ENCODE data around the gene AP4S1. TPM values are rescaled to one million over a fixed set of nuclear protein-coding genes. Genes with fewer than 3 reads are reported as not detected.
A peak's percentile ranks its signal among the peaks of the same experiment; 100 is the strongest.

Gene AP4S1
- total RNA-seq, 1 donor from 2014 or later, result 1.8 TPM

DNA sequence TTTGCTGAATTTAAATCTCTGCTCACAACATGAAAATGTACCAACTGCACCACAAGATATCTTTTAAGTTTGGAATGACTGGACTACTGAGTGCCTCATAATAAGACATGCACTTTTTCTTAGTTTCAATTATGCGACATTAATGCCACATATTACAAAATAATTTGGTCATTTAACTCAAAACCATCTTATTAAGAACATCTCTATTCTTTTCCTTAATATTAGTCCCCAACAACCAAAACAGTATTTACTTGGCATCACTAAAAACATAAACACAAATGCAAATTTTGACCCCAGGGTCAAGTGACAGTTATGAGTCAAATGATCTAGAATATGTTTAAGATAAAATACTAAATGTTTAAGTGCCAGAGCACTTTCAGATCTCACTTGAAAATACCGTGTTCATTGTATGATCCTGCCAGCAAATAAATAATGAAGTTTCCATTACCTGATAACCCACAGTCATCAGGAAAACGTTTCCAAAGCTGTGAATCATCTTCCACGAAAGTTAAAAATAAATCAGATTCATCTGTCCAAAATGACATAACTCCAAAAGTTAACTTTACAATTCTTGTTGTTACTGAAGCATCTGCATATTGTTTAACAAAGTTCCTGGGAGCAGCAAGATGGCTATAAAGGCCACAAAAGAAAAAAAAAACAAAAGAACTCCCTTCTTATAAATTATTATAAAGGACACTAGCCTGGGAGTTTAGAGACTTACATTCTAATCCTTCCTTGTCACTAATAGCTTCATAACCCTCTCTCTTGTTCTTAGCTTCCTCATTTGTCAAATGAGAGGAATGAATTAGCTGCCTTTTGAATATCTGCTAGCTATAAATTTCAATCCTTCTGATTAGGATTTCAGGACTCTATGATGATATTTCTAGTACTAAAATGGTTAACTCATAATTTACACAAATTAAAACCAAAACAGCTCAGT is 30.5 kb upstream of the AP4S1 start:
- DNase-seq (ENCODE audit: low read depth), result peak; percentile 60
- FAIRE-seq, result no peak
- no peaks in the 10 kb centered on the region for H3K27me3 ChIP-seq (ENCODE audit: control insufficient read depth, insufficient read depth, low read length)
- TF ChIP-seq, protein P1, sequence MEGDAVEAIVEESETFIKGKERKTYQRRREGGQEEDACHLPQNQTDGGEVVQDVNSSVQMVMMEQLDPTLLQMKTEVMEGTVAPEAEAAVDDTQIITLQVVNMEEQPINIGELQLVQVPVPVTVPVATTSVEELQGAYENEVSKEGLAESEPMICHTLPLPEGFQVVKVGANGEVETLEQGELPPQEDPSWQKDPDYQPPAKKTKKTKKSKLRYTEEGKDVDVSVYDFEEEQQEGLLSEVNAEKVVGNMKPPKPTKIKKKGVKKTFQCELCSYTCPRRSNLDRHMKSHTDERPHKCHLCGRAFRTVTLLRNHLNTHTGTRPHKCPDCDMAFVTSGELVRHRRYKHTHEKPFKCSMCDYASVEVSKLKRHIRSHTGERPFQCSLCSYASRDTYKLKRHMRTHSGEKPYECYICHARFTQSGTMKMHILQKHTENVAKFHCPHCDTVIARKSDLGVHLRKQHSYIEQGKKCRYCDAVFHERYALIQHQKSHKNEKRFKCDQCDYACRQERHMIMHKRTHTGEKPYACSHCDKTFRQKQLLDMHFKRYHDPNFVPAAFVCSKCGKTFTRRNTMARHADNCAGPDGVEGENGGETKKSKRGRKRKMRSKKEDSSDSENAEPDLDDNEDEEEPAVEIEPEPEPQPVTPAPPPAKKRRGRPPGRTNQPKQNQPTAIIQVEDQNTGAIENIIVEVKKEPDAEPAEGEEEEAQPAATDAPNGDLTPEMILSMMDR (IDR thresholded peaks at IDR 0.05; ENCODE audit: insufficient read depth, low read length, severe bottlenecking), result no peak
- H3K36me3 ChIP-seq (ENCODE audit: control insufficient read depth, insufficient read depth, low read length), result no peaks in the 10 kb centered on the region
- no peak overlapping the region for H3K4me3 ChIP-seq (ENCODE audit: low read depth, low read length)

DNA sequence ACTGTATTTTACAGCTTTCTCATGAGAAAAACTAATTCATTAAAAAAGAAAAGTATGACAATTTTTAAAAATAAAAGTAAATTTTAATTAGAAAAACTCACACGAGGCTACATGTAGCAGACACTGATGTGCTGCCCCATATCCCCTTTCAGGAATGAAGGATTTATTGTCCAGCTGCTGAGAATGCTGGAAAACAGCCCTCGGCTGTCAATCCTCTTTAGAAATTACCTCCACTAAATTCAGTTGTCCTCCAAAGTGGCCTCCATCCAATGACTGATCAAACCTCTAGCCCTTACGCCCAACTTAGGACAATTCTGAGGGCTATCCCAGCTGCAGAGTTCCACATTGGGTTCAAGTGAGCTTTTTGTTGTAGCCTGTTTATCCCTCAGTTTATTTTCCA is 29.8 kb upstream of the AP4S1 start:
- no peak for FAIRE-seq
- TF ChIP-seq, protein P1 (IDR thresholded peaks at IDR 0.05; ENCODE audit: insufficient read depth, low read length, severe bottlenecking), result no peak
- Histone ChIP-seq H3K27me3 (ENCODE audit: control insufficient read depth, insufficient read depth, low read length) (no peaks in the 10 kb centered on the region), H3K4me3 (ENCODE audit: low read depth, low read length) (no peak overlapping the region), H3K36me3 (ENCODE audit: control insufficient read depth, insufficient read depth, low read length) (no peaks in the 10 kb centered on the region)
- DNase-seq (ENCODE audit: low read depth), result no peak

DNA sequence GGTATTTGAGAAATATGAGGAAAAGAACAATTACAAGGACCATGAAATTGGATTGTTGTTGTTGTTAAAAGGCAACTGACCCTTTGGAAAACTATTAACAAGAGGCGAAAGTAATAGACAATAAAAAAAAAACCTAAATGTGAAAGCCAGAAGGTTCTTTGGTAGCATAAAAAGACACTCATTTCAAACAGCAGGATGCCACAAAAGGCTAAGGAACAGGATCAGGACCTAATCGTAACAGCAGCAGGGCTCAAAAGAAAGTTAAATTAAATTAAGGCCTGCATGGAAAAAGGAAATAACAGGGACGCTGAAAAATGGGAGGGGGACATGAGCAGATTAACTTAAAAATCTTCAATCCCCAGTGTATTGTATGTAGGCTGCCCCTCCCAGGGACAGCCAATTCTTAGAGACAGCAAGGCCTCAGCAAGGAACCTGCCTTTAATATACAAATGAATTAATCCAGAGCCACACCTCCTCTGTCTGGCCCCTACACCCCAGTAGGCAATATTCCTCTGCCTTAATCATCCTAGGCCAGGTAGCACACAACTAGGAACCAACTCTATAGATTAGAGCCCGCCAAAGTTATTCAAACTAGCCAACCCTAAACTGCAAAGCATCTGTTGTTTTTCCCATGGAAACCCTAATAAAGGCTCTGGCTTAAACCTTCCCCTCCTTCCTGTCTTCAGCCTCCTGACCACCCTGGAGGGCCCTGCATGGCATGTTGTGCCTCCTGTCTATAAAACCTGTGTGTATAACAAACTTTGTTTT is 28.4 kb upstream of the AP4S1 start:
- DNase-seq (ENCODE audit: low read depth) (no peak), FAIRE-seq (no peak)
- TF ChIP-seq, protein P1 (IDR thresholded peaks at IDR 0.05; ENCODE audit: insufficient read depth, low read length, severe bottlenecking), result no peak
- no peaks in the 10 kb centered on the region for H3K27me3 ChIP-seq (ENCODE audit: control insufficient read depth, insufficient read depth, low read length)
- H3K4me3 ChIP-seq (ENCODE audit: low read depth, low read length), result no peak overlapping the region
- no peaks in the 10 kb centered on the region for H3K36me3 ChIP-seq (ENCODE audit: control insufficient read depth, insufficient read depth, low read length)

DNA sequence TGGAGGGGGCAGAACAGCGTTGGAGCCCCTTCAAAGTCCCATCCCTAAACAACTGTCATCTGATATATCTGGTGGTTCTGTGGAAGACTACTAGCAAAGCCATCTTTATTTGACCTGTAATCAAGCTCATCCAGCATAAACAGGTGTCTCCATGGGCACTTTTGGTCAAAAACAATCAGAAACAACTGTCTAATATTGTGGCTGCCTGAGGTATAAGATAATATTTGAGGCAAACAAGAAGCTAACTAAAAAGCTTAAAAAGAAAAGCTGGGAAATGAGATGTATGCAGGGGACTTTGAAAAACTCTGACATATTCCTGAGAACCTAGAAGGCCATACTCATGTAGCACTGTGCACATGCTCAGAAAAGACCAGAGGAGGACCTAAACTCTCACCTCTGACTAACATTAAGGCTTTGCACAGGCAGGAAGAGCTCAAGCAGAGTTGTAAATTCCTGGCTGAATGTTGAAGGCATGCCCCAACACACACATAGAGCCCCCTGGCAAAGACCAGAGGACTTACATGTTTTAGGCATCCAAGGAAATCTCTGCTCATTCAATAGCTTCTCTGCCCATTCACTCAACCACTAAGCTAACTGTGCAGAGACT is 27.2 kb upstream of the AP4S1 start:
- H3K36me3 ChIP-seq (ENCODE audit: control insufficient read depth, insufficient read depth, low read length), result no peaks in the 10 kb centered on the region
- no peak for FAIRE-seq
- no peaks in the 10 kb centered on the region for H3K27me3 ChIP-seq (ENCODE audit: control insufficient read depth, insufficient read depth, low read length)

DNA sequence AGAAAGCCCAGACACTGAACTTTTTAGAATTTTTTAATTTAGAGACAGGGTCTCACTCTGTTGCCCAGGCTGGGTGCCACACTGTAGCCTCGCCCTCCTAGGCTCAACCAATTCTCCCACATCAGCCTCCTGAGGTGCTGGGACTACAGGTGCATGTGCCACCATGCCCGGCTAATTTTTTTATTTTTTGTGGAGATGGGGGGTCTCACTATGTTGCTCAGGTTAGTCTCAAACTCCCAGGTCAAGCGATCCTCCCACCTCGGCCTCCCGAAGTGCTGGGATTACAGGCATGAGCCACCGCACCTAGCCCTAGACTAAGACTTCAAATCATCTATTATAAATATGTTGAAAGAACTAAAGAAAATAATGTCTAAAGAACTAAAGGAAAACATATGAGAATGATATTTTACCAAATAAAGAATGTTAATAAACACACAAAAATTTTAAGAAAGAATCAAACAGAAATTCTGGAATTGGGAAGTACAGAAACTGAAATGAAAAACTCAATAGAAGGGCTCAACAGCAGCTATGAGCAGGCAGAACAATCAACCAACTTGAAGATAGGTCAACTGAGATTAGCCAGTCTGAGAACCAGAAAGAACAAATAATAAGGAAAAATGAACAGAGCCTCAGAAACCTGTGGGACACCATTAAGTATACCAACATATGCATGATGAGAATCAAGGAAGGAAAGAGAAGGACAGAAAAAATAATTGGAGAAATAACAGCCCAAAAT is 26.2 kb upstream of the AP4S1 start:
- Histone ChIP-seq H3K27me3 (ENCODE audit: control insufficient read depth, insufficient read depth, low read length) (no peaks in the 10 kb centered on the region), H3K36me3 (ENCODE audit: control insufficient read depth, insufficient read depth, low read length) (peaks cover 2% of the 10 kb centered on the region), H3K4me3 (ENCODE audit: low read depth, low read length) (no peak overlapping the region)
- no peak for DNase-seq (ENCODE audit: low read depth)
- FAIRE-seq, result no peak
- TF ChIP-seq, protein P1 (IDR thresholded peaks at IDR 0.05; ENCODE audit: insufficient read depth, low read length, severe bottlenecking), result no peak

More for the DNA sequence above, 27.2 kb upstream of the AP4S1 start:
- no peak overlapping the region for H3K4me3 ChIP-seq (ENCODE audit: low read depth, low read length)
- TF ChIP-seq, protein P1 (IDR thresholded peaks at IDR 0.05; ENCODE audit: insufficient read depth, low read length, severe bottlenecking), result no peak
- peak; percentile 87 for DNase-seq (ENCODE audit: low read depth)

All from bronchial epithelial cell (primary cell).